Testis (tissue), 2 donors: ENCODE results near the gene SLC12A3.

Source experiments
- POLR2A ChIP-seq: fragments of 450-650 bp; IDR thresholded peaks from one replicate; pipeline ENCODE4 v1.6.1; 2017; ENCODE audit warnings: antibody characterized with exemption, mild to moderate bottlenecking, moderate library complexity
- TF ChIP-seq, protein P1 (sequence below), 3 experiments: fragments of 450-650 bp in 2 of 3; fragments of 200-600 bp in 1 of 3; sonication (generic) in 1 of 3; IDR thresholded peaks; one replicate each; pipeline ENCODE4 v1.5.1; 2016 to 2019; ENCODE audit warnings: antibody characterized with exemption in 3 of 3, mild to moderate bottlenecking in 2 of 3, moderate library complexity in 1 of 3

DNA sequence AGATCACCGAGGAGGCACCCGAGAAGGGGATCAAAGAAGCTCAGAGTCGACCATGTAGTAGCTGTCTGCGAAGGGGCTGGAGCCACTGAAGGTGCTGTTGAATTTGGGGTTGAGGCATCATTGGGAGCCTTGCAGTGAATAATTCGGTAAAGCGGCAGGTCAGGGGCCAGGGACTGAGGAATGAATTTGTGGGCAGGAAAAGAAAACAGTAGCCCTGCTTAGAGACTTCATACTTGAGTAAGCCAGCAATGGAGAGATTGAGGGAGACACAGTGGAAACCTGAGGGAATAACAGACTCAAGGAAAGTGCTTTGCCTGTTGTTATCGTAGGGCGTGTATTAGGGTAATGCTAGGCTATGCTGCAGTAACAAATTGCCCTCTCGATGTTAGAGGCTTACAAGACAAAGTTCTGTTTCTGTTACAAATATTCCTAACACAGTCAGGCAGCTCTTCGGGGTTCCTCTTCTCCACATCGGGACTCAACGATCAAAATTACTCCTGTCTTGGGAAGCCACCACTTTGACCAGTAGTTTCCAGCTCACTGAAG lies 53.5 kb downstream of the SLC12A3 start:
- TF ChIP-seq, protein P1, sequence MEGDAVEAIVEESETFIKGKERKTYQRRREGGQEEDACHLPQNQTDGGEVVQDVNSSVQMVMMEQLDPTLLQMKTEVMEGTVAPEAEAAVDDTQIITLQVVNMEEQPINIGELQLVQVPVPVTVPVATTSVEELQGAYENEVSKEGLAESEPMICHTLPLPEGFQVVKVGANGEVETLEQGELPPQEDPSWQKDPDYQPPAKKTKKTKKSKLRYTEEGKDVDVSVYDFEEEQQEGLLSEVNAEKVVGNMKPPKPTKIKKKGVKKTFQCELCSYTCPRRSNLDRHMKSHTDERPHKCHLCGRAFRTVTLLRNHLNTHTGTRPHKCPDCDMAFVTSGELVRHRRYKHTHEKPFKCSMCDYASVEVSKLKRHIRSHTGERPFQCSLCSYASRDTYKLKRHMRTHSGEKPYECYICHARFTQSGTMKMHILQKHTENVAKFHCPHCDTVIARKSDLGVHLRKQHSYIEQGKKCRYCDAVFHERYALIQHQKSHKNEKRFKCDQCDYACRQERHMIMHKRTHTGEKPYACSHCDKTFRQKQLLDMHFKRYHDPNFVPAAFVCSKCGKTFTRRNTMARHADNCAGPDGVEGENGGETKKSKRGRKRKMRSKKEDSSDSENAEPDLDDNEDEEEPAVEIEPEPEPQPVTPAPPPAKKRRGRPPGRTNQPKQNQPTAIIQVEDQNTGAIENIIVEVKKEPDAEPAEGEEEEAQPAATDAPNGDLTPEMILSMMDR (IDR thresholded peaks at IDR 0.05) = no peak
- TF ChIP-seq POLR2A = no peak
